Neural cell (in vitro differentiated cells): Measurements from ENCODE around the gene CGNL1. TPM values are rescaled to one million over a fixed set of nuclear protein-coding genes. Genes with fewer than 3 reads are reported as not detected.

Experiments
- H2AFZ ChIP-seq: fragments of 200-600, 300-800 bp; sonication (generic), shearing (Covaris generic); 2 replicates; pipeline ENCODE4 v1.6.0; 2014; ENCODE audit warnings: low read depth, mild to moderate bottlenecking, antibody characterized with exemption, low read length, moderate library complexity
- H3F3A ChIP-seq: fragments of 200-600 bp; shearing (Covaris generic); 2 replicates; pipeline ENCODE4 v1.6.1; 2016; ENCODE audit warnings: mild to moderate bottlenecking, moderate library complexity, mixed read lengths, antibody characterized with exemption, low read length; ENCODE audit not compliant: insufficient read depth, poor library complexity, severe bottlenecking
- H3K27ac ChIP-seq: fragments of 200-600, 300-800 bp; sonication (generic), shearing (Covaris generic); 2 replicates; pipeline ENCODE4 v1.5.1; 2014; ENCODE audit warnings: mild to moderate bottlenecking, low read length, moderate library complexity
- H3K27me3 ChIP-seq: fragments of 300-800, 200-600 bp; sonication (generic), shearing (Covaris generic); 2 replicates; pipeline ENCODE4 v1.6.0; 2014; ENCODE audit warnings: mild to moderate bottlenecking, low read depth, low read length, moderate library complexity; ENCODE audit not compliant: insufficient read depth
- H3K36me3 ChIP-seq: fragments of 300-800, 200-600 bp; sonication (generic), shearing (Covaris generic); 2 replicates; pipeline ENCODE4 v1.5.1; 2014; ENCODE audit warnings: mild to moderate bottlenecking, antibody characterized with exemption, low read length, moderate library complexity; ENCODE audit not compliant: insufficient read depth
- H3K4me2 ChIP-seq: fragments of 300-800, 200-600 bp; sonication (generic), shearing (Covaris generic); 2 replicates; pipeline ENCODE4 v1.6.0; 2014; ENCODE audit warnings: mild to moderate bottlenecking, low read length
- H3K4me3 ChIP-seq: fragments of 300-800, 200-600 bp; sonication (generic), shearing (Covaris generic); 2 replicates; pipeline ENCODE4 v1.5.1; 2014; ENCODE audit warnings: mild to moderate bottlenecking, low read length, moderate library complexity
- H3K79me2 ChIP-seq: fragments of 200-600 bp; shearing (Covaris generic); replicated peaks from 2 replicates; pipeline ENCODE4 v1.6.0; 2014; ENCODE audit warnings: mild to moderate bottlenecking, low read length, moderate library complexity; ENCODE audit not compliant: insufficient read depth
- H3K9ac ChIP-seq: fragments of 300-800, 200-600 bp; sonication (generic), shearing (Covaris generic); 2 replicates; pipeline ENCODE4 v1.6.1; 2016; ENCODE audit warnings: mild to moderate bottlenecking, low read length, mixed read lengths
- H3K9me2 ChIP-seq: fragments of 200-600 bp; shearing (Covaris generic); 2 replicates; pipeline ENCODE4 v1.6.1; 2016; ENCODE audit warnings: mild to moderate bottlenecking, low read length, mixed read lengths; ENCODE audit not compliant: insufficient read depth
- H3K9me3 ChIP-seq: fragments of 200-600, 300-800 bp; sonication (generic), shearing (Covaris generic); 2 replicates; pipeline ENCODE4 v1.6.1; 2016; ENCODE audit warnings: mild to moderate bottlenecking, mixed run types, low read length, moderate library complexity, mixed read lengths
- H4K20me1 ChIP-seq: fragments of 200-600 bp; shearing (Covaris generic); 2 replicates; pipeline ENCODE4 v1.6.1; 2016; ENCODE audit warnings: mild to moderate bottlenecking, mixed run types; ENCODE audit not compliant: insufficient read depth
- CTCF ChIP-seq: fragments of 450-650 bp; IDR thresholded peaks from 2 replicates; pipeline ENCODE4 v1.5.1; 2014; ENCODE audit warnings: antibody characterized with exemption, mild to moderate bottlenecking, moderate library complexity; ENCODE audit not compliant: poor library complexity, severe bottlenecking
- EP300 ChIP-seq: fragments of 450-650 bp; conservative IDR thresholded peaks from 2 replicates; pipeline ENCODE4 v1.6.1; 2014; ENCODE audit warnings: antibody characterized with exemption, mild to moderate bottlenecking, moderate library complexity; ENCODE audit not compliant: poor library complexity, severe bottlenecking
- EZH2 ChIP-seq: fragments of 200-600, 300-800 bp; shearing (Covaris generic), sonication (generic); IDR thresholded peaks from 2 replicates; pipeline ENCODE4 v1.6.1; 2014; ENCODE audit warnings: antibody characterized with exemption, low read length, borderline replicate concordance, mild to moderate bottlenecking; ENCODE audit not compliant: insufficient read depth, poor library complexity, severe bottlenecking
- MXI1 ChIP-seq: fragments of 450-650 bp; conservative IDR thresholded peaks from 2 replicates; pipeline ENCODE4 v1.6.1; 2014; ENCODE audit warnings: antibody characterized with exemption, mild to moderate bottlenecking; ENCODE audit not compliant: poor library complexity, severe bottlenecking
- POLR2AphosphoS5 ChIP-seq: IDR thresholded peaks from 2 replicates; pipeline ENCODE4 v1.6.1; 2012
- RAD21 ChIP-seq: fragments of 450-650 bp; conservative IDR thresholded peaks from 2 replicates; pipeline ENCODE4 v1.6.1; 2014; ENCODE audit warnings: antibody characterized with exemption, mild to moderate bottlenecking, moderate library complexity
- REST ChIP-seq: IDR thresholded peaks from 2 replicates; pipeline ENCODE4 v1.6.1; 2012; ENCODE audit warnings: borderline replicate concordance
- SMC3 ChIP-seq: fragments of 450-650 bp; conservative IDR thresholded peaks from 2 replicates; pipeline ENCODE4 v1.6.1; 2014; ENCODE audit warnings: antibody characterized with exemption, mild to moderate bottlenecking, moderate library complexity; ENCODE audit not compliant: poor library complexity
- TAF1 ChIP-seq: IDR thresholded peaks from 2 replicates; pipeline ENCODE4 v1.6.1; 2012; ENCODE audit warnings: low read depth
- polyA plus RNA-seq: library from polyadenylated mRNA; depleted of rRNA; stranded (reverse); fragments of >200 nt; gene quantifications from 2 replicates; pipeline ENCODE4 v1.2.3, GENCODE V29; 2014

CGNL1 gene
- polyA plus RNA-seq, 1 donor from 2014 or later = 0.26 TPM

GRCh38 chr15:57578288-57578900, 202.1 kb downstream of the CGNL1 start:
- Histone ChIP-seq H3K79me2 (no peaks in the 10 kb centered on the region), H3K4me3 (no peak overlapping the region), H3K9ac (no peak overlapping the region), H4K20me1 (no peaks in the 10 kb centered on the region), H3K27ac (no peak overlapping the region), H3K4me2 (no peak overlapping the region), H3K27me3 (no peaks in the 10 kb centered on the region), H3F3A (no peaks in the 10 kb centered on the region), H3K9me3 (no peaks in the 10 kb centered on the region), H3K36me3 (no peaks in the 10 kb centered on the region), H2AFZ (no peak overlapping the region), H3K9me2 (no peaks in the 10 kb centered on the region)
- TF ChIP-seq RAD21 (no peak), EZH2 (no peak), MXI1 (no peak), SMC3 (no peak), CTCF (no peak), TAF1 (no peak), POLR2AphosphoS5 (no peak)

GRCh38 chr15:57580428-57580827, 204.1 kb downstream of the CGNL1 start:
- H3K9me3 ChIP-seq = no peaks in the 10 kb centered on the region
- H3K4me2 ChIP-seq = no peak overlapping the region
- no peak overlapping the region for H2AFZ ChIP-seq
- no peaks in the 10 kb centered on the region for H3K27me3 ChIP-seq
- no peaks in the 10 kb centered on the region for H3K36me3 ChIP-seq
- H3K79me2 ChIP-seq = no peaks in the 10 kb centered on the region
- TF ChIP-seq EZH2 (no peak), TAF1 (no peak), MXI1 (no peak), POLR2AphosphoS5 (no peak), CTCF (no peak), REST (no peak), EP300 (no peak), RAD21 (no peak), SMC3 (no peak)
- H3K9ac ChIP-seq = no peak overlapping the region
- no peaks in the 10 kb centered on the region for H3K9me2 ChIP-seq
- no peak overlapping the region for H3K27ac ChIP-seq
- H3K4me3 ChIP-seq = no peak overlapping the region
- no peaks in the 10 kb centered on the region for H4K20me1 ChIP-seq
- H3F3A ChIP-seq = no peaks in the 10 kb centered on the region
